HepG2 (cell line): ENCODE data around the gene PCSK5. TPM values are rescaled to one million over a fixed set of nuclear protein-coding genes. Genes with fewer than 3 reads are reported as not detected.
A peak's percentile ranks its signal among the peaks of the same experiment; 100 is the strongest.

Experiments
- ARNTL ChIP-seq: sonication (generic); formaldehyde crosslinking; IDR thresholded peaks from 2 replicates; pipeline ENCODE4 v1.4.0; 2020; ENCODE audit warnings: mild to moderate bottlenecking, missing genetic modification reagents
- BCL6 ChIP-seq: IDR thresholded peaks from 2 replicates; pipeline ENCODE4 v1.6.1; 2016; ENCODE audit warnings: missing genetic modification reagents, missing compliant biosample characterization
- DNMT3B ChIP-seq: conservative IDR thresholded peaks from 2 replicates; pipeline ENCODE4 v1.6.1; 2016; ENCODE audit warnings: missing biosample characterization, control low read depth
- HNF1B ChIP-seq: sonication (generic); formaldehyde crosslinking; IDR thresholded peaks from 2 replicates; pipeline ENCODE4 v1.5.1; 2020; ENCODE audit warnings: mild to moderate bottlenecking, moderate library complexity, missing genetic modification reagents
- HNF4A ChIP-seq: sonication (generic); formaldehyde crosslinking; IDR thresholded peaks from 2 replicates; pipeline ENCODE4 v1.4.0; 2020; ENCODE audit warnings: missing genetic modification reagents
- JUN ChIP-seq: sonication (generic); formaldehyde crosslinking; IDR thresholded peaks from 2 replicates; pipeline ENCODE4 v1.4.0; 2020; ENCODE audit warnings: mild to moderate bottlenecking, missing genetic modification reagents
- KDM5A ChIP-seq: fragments of 200-600 bp; sonication (generic); IDR thresholded peaks from 2 replicates; pipeline ENCODE4 v1.7.0; 2018; ENCODE audit warnings: antibody characterized with exemption, mild to moderate bottlenecking, low read length, borderline replicate concordance
- NAIF1 ChIP-seq: sonication (generic); formaldehyde crosslinking; IDR thresholded peaks from 2 replicates; pipeline ENCODE4 v1.5.0; 2020; ENCODE audit warnings: mild to moderate bottlenecking, missing genetic modification reagents, borderline replicate concordance
- POGZ ChIP-seq: sonication (generic); formaldehyde crosslinking; IDR thresholded peaks from 2 replicates; pipeline ENCODE4 v1.4.0; 2020; ENCODE audit warnings: mild to moderate bottlenecking, missing genetic modification reagents
- RBM39 ChIP-seq: fragments of 200-400 bp; formaldehyde crosslinking; IDR thresholded peaks from one replicate; pipeline ENCODE4 v1.6.1; 2018; ENCODE audit warnings: antibody characterized with exemption, mild to moderate bottlenecking, low read depth, low read length; ENCODE audit not compliant: poor library complexity, severe bottlenecking
- TSC22D2 ChIP-seq: sonication (generic); formaldehyde crosslinking; IDR thresholded peaks from 2 replicates; pipeline ENCODE4 v1.5.1; 2020; ENCODE audit warnings: missing genetic modification reagents, mild to moderate bottlenecking, borderline replicate concordance
- WIZ ChIP-seq: sonication (generic); formaldehyde crosslinking; IDR thresholded peaks from 2 replicates; pipeline ENCODE4 v1.5.1; 2020; ENCODE audit warnings: mild to moderate bottlenecking, missing genetic modification reagents
- ZBTB4 ChIP-seq: sonication (generic); formaldehyde crosslinking; IDR thresholded peaks from 2 replicates; pipeline ENCODE4 v1.4.0; 2020; ENCODE audit warnings: missing genetic modification reagents, mild to moderate bottlenecking, borderline replicate concordance
- ZFP36L2 ChIP-seq: sonication (generic); formaldehyde crosslinking; IDR thresholded peaks from 2 replicates; pipeline ENCODE4 v1.4.0; 2020; ENCODE audit warnings: missing genetic modification reagents
- ZFP90 ChIP-seq: sonication (generic); formaldehyde crosslinking; IDR thresholded peaks from 2 replicates; pipeline ENCODE4 v1.8.0; 2022; ENCODE audit warnings: missing genetic modification reagents, mild to moderate bottlenecking, inconsistent platforms, borderline replicate concordance
- ZNF326 ChIP-seq: sonication (generic); formaldehyde crosslinking; IDR thresholded peaks from 2 replicates; pipeline ENCODE4 v1.4.0; 2020; ENCODE audit warnings: missing genetic modification reagents, borderline replicate concordance
- ZNF335 ChIP-seq: sonication (generic); formaldehyde crosslinking; IDR thresholded peaks from 2 replicates; pipeline ENCODE4 v1.4.0; 2020; ENCODE audit warnings: missing genetic modification reagents
- ZNF512B ChIP-seq: sonication (generic); formaldehyde crosslinking; IDR thresholded peaks from 2 replicates; pipeline ENCODE4 v1.5.1; 2020; ENCODE audit warnings: missing genetic modification reagents, mild to moderate bottlenecking, borderline replicate concordance
- polyA plus RNA-seq, 8 experiments: library from polyadenylated mRNA; depleted of rRNA in 3 of 8; stranded (reverse) in 7 of 8; unstranded in 1 of 8; fragments of >200 nt; fragmentation: Illumina TruSeq in 4 of 8; extraction: Trizol in 4 of 8; gene quantifications; 2 replicates each; pipeline versions ENCODE4 v1.2.1 to v1.2.3, GENCODE V29; 2011 to 2016; ENCODE audit warnings: low read depth in 4 of 8, missing spikeins in 1 of 8, mixed read lengths in 1 of 8; ENCODE audit not compliant: insufficient read depth in 1 of 8
- total RNA-seq, 5 experiments: library from RNA; depleted of rRNA; stranded (reverse); fragments of >200 nt; fragmentation: Illumina TruSeq; extraction: Trizol; gene quantifications; 2 replicates each; pipeline ENCODE4 v1.2.3, GENCODE V29; 2016; ENCODE audit warnings: low read depth in 1 of 5
- TF ChIP-seq, protein P1 (sequence below): sonication (generic); formaldehyde crosslinking; IDR thresholded peaks from 2 replicates; pipeline ENCODE4 v1.5.1; 2020; ENCODE audit warnings: mild to moderate bottlenecking, missing genetic modification reagents, borderline replicate concordance
- TF ChIP-seq, protein P2 (sequence below): sonication (generic); formaldehyde crosslinking; IDR thresholded peaks from 2 replicates; pipeline ENCODE4 v1.4.0; 2020; ENCODE audit warnings: mild to moderate bottlenecking, missing genetic modification reagents
- TF ChIP-seq, protein P3 (sequence below): IDR thresholded peaks from 2 replicates; pipeline ENCODE4 v1.6.1; 2016; ENCODE audit warnings: missing genetic modification reagents, missing compliant biosample characterization

PCSK5 gene
- total and polyA plus RNA-seq, 2 of the 13 experiments (the other 11 are each of a cell fraction or from before 2014, with no cell fraction given): 0.55 to 0.66 TPM

DNA sequence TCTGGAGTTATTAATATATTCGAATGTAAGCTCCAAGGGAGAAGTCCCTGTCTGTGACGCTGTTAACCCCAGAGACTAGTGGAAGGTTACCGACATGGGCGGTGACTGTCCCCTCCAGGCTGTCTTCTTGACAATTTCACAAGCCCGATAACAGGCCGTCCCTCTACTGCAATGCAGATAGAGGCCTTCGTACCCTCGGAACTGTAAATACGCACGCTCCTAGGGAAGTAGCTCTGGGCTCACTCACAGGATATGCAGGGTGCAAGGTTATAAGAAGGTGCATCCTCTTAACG, 504.4 kb downstream of the PCSK5 start (continued):
- TF ChIP-seq NAIF1 (no peak), WIZ (CRISPR knock-in tag) (no peak), KDM5A (0 out of 2 replicates have a peak, but pooled peaks have one; percentile 38), BCL6 (CRISPR knock-in tag) (0 out of 2 replicates have a peak, but pooled peaks have one; percentile 9), ARNTL (CRISPR knock-in tag) (no peak), RBM39 (no peak), ZFP90 (CRISPR knock-in tag) (no peak), ZNF335 (CRISPR knock-in tag) (no peak), TSC22D2 (CRISPR knock-in tag) (no peak), ZNF512B (no peak; the same call in 1 of the 2 replicates), POGZ (no peak), DNMT3B (CRISPR knock-in tag) (no peak), HNF4A (CRISPR knock-in tag) (peak; percentile 48), JUN (CRISPR knock-in tag) (no peak), ZBTB4 (CRISPR knock-in tag) (no peak), ZNF326 (CRISPR knock-in tag) (no peak), HNF1B (CRISPR knock-in tag) (no peak), ZFP36L2 (CRISPR knock-in tag) (no peak)
- TF ChIP-seq, protein P1, sequence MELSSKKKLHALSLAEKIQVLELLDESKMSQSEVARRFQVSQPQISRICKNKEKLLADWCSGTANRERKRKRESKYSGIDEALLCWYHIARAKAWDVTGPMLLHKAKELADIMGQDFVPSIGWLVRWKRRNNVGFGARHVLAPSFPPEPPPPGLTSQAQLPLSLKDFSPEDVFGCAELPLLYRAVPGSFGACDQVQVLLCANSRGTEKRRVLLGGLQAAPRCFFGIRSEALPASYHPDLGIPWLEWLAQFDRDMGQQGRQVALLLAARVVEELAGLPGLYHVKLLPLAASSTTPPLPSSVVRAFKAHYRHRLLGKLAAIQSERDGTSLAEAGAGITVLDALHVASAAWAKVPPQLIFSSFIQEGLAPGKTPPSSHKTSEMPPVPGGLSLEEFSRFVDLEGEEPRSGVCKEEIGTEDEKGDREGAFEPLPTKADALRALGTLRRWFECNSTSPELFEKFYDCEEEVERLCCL (CRISPR knock-in tag): no peak
- TF ChIP-seq, protein P2, sequence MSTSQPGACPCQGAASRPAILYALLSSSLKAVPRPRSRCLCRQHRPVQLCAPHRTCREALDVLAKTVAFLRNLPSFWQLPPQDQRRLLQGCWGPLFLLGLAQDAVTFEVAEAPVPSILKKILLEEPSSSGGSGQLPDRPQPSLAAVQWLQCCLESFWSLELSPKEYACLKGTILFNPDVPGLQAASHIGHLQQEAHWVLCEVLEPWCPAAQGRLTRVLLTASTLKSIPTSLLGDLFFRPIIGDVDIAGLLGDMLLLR: no peak
- TF ChIP-seq, protein P3, sequence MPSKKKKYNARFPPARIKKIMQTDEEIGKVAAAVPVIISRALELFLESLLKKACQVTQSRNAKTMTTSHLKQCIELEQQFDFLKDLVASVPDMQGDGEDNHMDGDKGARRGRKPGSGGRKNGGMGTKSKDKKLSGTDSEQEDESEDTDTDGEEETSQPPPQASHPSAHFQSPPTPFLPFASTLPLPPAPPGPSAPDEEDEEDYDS (CRISPR knock-in tag): no peak; the same call in 1 of the 2 replicates
